NCI-H2081 treated with DMSO at 0.1 percent for 48 hours (cell line): ENCODE data around the gene LGALS3BP.

ENCODE experiments used
- DNase-seq: peaks from one replicate; lab custom pipeline; 2025; lab: John Stamatoyannopoulos, UW

LGALS3BP gene

DNA sequence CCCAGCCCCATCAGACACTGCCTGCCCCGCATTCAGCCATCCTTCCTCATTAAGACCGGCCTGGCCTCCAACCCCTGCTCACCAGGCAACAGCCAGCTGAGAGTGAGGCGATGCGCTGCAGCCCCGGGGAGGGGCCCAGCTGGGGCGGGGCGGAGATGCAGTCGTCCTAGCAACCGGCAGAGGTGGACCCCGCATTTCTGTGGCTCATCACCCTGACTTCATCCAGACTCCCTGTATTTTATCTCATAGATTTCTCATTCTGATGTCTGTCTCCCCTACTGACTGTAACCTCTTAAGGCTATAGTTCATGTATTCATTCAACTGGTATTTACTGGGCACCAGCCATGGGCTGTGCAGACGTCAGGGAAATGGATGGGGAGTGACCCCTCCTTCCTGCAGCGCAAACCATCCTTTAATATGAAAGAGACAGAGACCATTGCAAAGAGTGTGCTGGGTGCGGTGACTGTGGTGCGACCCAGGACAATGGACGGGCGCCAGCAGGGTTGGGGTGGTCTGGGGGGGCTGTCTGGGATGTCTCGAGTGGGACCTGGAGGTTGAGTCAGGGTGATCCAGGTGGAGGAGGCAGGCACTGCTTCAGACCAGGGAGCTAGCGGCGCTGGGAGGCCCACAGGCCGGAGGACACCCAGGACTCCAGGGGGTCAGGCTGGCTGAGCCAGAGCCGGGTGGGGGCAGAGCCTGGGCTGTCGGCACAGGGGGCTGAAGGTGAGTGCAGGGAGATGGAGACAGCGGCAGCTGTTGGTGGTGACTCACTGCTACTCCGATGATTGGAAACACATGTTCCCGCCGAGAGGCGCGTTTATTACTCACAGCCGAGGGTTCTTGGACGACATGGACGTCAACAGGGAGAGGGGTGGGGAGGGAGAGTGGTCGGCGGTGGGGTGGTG is 44.1 kb downstream of the LGALS3BP start:
- DNase-seq: no peak

DNA sequence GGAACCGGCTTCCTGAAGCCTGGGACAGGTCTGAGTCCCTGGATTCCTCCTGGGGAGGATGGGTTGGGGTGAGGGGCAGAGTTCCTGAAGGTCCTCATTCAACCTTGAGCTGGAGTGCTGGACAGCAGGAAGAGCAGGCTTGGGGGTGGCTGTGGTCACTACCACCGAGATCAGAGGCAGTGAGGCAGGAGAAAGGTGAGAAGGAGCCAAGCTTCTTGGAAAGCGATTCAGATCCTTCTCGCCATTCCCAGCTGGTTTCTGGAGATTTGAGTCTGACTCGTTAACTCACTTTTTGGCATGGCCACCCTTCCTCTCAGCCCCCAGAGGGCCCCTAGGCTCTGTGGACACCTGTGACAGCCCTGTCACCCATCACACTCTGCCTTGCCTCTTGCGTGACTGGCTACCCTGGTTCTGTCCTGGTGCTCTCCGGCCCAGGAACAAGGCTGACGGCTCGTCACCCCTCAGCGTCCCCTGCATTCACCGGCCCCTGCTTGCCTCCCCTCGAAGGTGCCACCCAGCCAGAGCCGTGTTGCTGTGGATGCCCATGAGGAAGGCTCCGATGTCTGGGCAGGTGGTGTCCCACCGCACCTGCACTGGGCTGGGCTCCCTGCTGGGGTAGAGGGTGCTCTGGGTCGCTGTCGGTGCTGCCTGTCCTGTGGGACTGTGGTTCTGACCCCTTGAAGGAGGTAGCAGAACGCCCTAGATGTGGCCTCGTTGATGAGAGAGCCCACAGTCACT is 44.9 kb downstream of the LGALS3BP start:
- DNase-seq: no peak

DNA sequence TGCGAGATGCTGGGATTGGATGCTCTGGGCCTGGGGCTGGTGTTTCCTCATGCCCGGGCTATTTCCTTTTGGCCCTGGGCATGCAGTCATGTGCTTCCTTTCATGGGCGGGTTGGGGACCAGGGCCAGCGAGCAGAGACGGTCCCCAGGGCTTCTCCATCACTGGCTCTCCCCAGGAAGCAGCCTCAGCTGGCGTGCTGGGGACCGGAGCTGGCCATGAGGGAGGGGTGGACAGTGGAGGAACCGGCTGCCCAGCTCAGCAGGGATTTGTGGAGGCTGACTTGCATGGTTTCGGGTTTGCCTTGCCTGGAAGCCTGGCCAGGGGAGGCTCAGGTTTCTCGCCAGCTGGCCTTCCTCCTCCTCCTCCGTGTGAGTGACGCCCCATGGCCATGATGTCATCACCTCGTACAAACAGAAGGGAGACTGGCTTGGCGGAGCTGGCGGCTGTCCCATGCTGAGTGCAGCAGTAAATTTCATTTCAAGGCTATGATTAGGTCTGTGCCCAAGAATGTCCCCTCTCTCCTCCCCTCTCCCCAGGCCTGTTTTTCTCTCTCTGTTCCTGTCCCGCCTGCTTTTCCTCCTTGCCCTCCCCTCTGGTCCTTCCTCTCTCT is 45.7 kb downstream of the LGALS3BP start:
- peak; percentile 72 for DNase-seq

DNA sequence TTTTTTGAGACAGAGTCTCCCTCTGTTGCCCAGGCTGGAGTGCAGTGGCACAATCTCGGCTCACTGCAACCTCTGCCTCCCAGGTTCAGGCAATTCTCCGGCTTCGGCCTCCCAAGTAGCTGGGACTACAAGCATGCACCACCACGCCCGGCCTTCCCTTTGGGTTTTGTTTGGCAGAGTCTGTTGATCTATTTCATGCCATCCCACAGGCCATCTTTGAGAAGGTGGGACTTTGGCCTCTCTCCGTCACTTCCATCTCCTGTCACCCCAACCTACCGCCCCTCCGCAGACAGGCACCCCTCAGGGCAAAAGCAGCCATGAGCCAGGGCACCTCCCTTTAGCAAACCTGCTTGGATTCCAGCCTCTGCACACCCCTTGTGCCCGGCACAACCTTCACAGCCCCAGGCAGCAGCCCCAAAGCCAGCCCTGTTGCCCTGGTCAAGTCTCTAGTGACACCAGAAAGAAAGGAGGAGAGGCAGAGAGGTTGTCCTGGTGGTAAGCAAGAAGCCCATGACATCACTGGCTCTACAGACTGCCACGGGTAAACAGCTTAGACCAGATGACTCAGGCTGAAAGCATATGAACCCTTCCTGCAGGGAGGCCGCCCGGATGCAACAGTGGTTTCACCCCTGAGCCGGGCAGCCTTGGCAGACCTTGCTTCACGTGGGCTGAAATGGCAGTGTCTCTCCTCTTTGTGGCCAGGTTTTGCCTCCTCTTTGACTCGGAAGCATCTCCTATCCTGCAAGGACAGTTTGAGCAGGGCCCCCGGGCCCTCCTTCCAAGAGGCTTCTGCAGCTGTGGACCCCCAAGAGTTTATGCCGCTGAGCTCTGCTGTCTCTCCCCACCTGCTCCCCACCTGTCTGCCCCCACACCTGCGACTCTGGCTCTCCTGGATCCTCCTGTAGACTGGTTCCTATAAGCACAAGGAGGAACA is 46.4 kb downstream of the LGALS3BP start:
- no peak for DNase-seq

DNA sequence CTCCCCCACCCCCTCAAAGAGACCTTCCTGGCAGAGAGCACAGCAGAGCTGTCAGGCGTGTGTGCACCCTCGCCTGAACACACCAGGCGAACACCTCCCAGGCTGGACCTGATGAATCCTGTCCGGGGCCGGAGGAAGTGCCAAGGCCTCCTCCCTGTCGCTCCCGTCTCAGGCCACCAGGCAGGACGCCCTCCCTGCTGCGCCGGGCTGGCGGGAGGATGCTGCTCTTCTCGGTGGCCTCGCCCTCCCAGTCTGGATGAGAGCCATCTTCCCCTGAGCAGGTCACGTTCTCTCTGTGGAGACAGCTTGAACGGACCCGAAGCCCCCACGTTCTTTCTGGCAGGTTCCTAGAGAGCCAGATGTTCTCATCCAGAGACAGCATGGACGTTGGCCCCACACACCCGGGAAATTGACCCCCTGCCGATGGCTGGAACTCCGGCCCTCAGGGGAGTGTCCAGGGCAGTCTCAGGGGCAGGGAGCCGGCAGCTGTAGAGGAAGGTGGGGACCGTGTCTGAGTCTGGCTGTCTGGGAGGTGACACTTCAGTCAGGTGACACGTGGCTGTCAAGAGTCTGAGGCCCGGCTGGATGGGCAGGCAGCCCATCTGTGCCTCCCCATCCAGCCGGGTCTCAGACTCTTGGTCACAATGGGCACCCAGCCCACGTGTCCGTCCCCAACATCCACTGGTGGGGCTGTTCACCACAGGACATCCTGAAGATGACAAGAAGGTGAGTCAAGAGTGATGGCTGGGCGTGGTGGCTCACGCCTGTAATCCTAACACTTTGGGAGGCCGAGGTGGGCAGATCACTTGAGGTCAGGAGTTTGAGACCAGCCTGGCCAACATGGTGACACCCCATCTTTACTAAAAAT is 49.6 kb downstream of the LGALS3BP start:
- DNase-seq: no peak

DNA sequence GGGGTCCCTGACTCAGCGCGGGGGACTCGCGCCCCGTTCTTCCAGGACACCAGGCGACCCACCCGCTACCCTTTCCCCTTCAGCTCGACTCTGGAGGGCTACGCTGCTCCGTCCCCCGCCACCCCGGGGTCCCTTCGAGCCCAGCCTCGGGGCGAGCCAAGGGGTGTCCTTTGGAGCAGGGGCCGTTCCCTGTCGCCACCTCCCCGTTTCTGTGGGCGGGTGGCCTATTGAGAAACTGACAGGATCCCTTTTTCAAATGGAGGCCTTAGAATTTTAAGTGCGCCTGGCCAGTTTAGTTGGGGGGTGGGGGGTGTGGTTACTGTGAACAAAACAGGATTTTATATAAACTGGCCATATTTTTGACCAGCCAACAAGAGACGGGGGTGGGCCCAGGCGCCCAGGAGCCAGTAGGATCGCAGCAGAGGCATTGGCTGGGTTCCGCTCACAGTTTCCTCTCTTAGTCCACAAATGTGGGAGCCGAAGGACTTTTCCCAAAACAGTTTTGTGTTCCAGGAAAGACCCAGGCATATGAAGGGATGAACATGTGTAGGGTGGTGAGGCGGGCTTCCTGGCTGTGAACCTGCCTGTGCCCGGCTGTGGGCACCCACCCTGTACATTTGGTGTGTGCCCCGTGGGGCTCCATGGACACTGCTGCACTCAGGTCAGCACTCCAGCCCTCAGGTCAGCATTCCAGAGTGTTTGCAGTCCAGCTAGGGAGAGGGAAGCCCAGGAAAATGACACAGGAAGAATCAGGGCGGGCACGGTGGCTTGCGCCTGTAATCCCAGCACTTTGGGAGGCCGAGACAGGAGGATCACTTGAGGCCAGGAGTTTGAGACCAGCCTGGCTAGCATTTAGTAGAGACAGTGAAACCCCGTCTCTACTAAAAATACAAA is 53.8 kb downstream of the LGALS3BP start:
- DNase-seq: no peak

DNA sequence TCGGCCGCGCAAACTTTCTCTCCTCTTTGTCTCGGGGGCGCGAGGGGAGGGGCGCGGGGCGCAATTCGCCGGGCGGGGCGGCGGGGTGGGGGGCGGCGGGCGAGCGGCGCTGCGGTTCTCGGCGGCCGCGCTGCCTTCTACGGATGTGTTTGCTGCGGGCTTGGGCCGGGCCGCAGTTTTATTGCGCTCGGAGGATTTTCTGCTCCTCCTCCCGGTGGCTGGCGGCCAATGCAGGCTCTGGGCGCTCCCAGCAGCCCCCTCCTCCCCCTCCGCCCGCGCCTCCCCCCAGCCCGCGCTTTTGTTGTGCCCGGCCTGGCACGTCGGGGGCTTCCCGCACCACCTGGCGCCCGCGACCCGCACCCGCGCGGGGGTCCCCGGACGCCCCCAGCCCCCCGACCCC is 54.5 kb downstream of the LGALS3BP start, which contains the start of gene TIMP2:
TSS of gene TIMP2 (minus strand) at position 154 of the 400 bp plus-strand sequence. CDS start 299 bp downstream, outside the sequence.
- DNase-seq: no peak

DNA sequence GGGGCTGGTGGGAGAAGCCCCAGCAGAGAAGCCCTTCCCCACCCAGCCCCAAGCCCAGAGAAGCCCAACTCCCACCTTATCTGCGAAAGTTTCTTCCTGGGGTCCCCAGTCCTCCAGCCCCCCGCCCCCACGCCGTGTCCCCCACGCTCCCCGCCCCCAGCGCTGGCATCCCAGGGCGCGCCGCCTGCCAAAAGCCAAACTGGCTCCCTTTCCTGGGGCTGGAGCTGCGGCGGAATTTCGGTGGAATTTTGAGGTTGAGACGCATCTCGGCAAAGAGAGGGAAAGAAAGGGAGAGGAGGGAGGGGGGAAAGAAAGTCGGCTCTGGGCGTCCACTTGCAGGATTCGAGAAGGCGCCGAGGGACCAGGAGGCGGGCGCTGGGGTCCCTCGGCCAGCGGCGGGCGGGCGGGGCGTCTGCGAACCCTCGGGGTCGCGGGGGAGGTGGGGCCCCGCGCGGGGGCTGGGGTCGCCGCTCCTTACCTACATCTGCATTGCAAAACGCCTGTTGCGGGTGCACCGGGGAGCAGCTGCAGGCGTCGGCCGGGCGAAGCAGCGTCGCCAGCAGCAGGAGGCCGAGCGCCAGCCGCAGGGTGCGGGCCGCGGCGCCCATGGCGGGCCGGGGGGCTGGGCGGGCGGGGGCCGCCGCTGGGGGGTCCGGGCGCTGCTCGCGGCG is 55.1 kb downstream of the LGALS3BP start:
- no peak for DNase-seq

DNA sequence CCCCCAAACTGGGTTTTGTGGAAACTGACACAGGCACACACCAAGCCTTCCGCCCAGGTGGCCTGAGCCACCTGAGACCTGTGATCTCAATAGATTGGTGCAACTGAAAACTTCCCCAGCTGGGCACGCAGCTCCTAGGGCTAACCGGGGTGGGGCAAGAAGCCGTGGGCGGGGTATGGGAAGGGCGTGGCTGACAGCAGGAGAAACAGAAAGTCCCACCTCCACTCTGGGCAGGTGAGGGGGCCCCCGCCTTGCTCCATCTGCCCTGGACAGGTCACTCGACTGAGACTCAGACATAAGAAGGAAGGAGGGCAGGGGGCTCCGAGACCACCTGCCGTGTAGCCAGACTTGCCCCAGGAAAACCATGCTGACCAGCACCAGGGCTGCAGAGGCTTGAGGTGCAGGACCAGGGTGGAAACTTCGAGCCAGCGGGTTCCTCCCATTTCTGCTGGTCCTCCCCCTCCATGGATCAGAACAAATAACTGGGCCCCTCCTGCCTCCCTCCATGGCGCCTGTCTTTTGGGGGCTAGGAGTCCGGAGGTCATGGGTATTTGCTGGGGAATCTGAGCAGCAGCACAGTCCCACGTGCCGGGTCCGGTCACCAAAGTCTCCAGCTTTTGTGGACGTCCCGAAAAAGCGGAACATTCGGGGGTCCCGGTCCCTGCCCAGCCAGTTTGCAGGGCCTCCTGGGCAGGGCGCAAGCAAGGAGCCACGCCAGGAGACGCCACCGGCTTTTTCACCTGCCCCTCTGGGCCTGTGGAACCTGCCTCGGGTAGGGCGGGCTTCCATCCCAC is 55.9 kb downstream of the LGALS3BP start:
- DNase-seq: no peak

DNA sequence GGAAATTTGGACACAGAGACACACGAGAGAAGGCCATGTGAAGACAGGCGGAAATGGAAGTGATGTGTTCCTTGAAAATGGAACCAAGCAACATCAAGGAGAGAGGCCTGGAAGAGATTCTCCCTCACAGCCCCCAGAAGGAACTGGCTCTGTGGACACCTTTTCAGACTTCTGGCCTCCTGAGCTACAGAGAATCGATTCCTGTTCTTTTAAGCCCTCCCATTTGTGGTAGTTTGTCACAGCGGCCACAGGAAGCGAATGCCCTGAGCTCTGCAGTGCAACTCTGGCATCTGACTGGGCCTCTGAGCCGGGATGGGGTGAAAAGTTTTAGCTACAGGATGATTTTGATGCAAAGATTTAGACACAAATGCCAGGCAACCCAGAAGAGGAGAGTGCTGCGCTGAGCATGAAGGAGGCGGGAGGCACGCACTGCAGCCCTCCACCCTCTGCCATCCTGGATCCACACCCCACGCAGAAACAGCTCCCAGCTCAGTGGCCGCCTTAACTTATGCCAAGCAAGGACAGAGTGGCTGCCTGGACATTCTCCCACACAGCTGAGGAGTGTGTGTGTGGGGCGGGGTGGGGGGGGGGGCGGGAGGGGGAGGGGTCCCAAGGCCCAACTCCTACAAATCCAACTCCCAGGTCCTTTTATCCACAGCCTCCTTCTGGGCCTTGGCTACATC is 56.8 kb downstream of the LGALS3BP start:
- no peak for DNase-seq

DNA sequence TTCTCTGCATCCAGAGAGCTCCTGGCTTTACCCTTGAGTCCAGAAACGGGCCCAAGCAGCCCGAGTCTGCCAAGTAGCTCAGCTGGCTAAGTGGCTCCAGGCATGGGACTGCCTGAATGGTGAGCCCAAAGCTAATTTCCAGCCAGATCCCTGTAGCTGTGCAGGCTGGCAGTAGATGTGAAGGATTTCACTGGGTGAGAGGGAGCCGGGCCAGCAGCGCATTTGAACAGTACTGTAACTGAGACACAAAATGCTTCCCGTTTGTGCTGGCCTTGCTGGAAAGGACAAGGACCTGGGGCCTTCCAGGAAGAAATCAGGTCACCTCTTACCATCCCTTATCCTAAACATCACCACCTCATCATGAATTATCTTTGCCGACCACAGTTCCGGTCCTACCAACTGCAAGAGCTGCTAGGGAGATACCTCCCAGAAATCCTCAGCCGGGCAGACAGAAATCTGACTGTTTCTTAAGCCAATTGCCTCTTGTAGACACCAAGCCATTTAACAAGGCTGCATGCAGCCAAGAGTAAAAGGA is 58.2 kb downstream of the LGALS3BP start:
- DNase-seq: no peak
